ENCODE data around the gene PDE4DIP.
"Not testable (repeated sequence)": the region's sequence is repeated elsewhere in the genome, so short reads cannot be mapped to it uniquely, and the experiment has no call there.

Gene PDE4DIP

GRCh38 chr1:148923798-148924197 lies 79.6 kb downstream of the PDE4DIP start:
- not testable (repeated sequence) for DNase-seq

GRCh38 chr1:148927645-148928044 lies 83.4 kb downstream of the PDE4DIP start:
- DNase-seq: not testable (repeated sequence)

- DNase-seq: not testable (repeated sequence)
These were observed 85.0 kb downstream of the PDE4DIP start for GRCh38 chr1:148929253-148929652.

GRCh38 chr1:148935381-148936002 lies 91.3 kb downstream of the PDE4DIP start:
- DNase-seq: not testable (repeated sequence)

- not testable (repeated sequence) for DNase-seq
These were observed 98.7 kb downstream of the PDE4DIP start for GRCh38 chr1:148942906-148943305.

GRCh38 chr1:148945130-148945529 lies 100.9 kb downstream of the PDE4DIP start:
- not testable (repeated sequence) for DNase-seq

- not testable (repeated sequence) for DNase-seq
These were observed 104.5 kb downstream of the PDE4DIP start for GRCh38 chr1:148948768-148949167.

- DNase-seq: peak; percentile 69
These were observed 107.4 kb downstream of the PDE4DIP start for GRCh38 chr1:148951336-148952227.

- DNase-seq: not testable (repeated sequence)
These were observed 108.2 kb downstream of the PDE4DIP start for GRCh38 chr1:148952253-148952937.

- DNase-seq: peak; percentile 6
These were observed 108.8 kb downstream of the PDE4DIP start for GRCh38 chr1:148952938-148953616.

GRCh38 chr1:148953730-148954129 lies 109.5 kb downstream of the PDE4DIP start:
- DNase-seq: not testable (repeated sequence)

GRCh38 chr1:148958343-148958742 lies 114.1 kb downstream of the PDE4DIP start:
- DNase-seq: not testable (repeated sequence)

- not testable (repeated sequence) for DNase-seq
These were observed 116.2 kb downstream of the PDE4DIP start for GRCh38 chr1:148960212-148961000.

- not testable (repeated sequence) for DNase-seq
These were observed 118.1 kb downstream of the PDE4DIP start for GRCh38 chr1:148962127-148962857.

GRCh38 chr1:148966084-148966483 lies 121.9 kb downstream of the PDE4DIP start:
- DNase-seq: not testable (repeated sequence)

GRCh38 chr1:148967580-148967979 lies 123.4 kb downstream of the PDE4DIP start:
- not testable (repeated sequence) for DNase-seq

- DNase-seq: not testable (repeated sequence)
These were observed 124.5 kb downstream of the PDE4DIP start for GRCh38 chr1:148968682-148969081.

- DNase-seq: not testable (repeated sequence)
These were observed 124.9 kb downstream of the PDE4DIP start for GRCh38 chr1:148969126-148969525.

- not testable (repeated sequence) for DNase-seq
These were observed 131.2 kb downstream of the PDE4DIP start for GRCh38 chr1:148975453-148975852.

- not testable (repeated sequence) for DNase-seq
These were observed 131.8 kb downstream of the PDE4DIP start for GRCh38 chr1:148975866-148976537.
